ENCODE results near the gene GPC3. TPM values are rescaled to one million over a fixed set of nuclear protein-coding genes. Genes with fewer than 3 reads are reported as not detected.

The GPC3 gene
- polyA plus RNA-seq, 1 of the 3 experiments (the other 2 are of a cell fraction): 1.4 TPM

DNA sequence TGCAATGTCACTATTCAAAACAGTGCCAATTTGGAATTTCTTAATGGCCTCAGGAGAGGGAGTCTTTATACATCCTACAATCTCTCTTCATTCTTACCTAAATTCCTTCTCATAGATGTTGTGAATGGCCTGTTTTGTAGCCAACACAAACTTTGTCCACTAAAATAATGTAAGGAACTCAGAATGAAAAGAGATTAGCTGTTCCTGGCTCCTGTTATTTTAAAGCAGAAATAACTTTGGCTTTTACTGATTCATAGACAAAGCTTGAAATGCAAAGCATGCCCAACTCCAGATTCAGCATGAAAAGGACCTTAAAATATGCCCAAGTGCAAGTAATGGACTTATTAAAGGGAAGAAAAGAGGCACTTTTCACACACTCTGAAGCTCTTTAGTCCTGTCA lies 424.1 kb downstream of the GPC3 start (continued):
- TF ChIP-seq, protein P1, sequence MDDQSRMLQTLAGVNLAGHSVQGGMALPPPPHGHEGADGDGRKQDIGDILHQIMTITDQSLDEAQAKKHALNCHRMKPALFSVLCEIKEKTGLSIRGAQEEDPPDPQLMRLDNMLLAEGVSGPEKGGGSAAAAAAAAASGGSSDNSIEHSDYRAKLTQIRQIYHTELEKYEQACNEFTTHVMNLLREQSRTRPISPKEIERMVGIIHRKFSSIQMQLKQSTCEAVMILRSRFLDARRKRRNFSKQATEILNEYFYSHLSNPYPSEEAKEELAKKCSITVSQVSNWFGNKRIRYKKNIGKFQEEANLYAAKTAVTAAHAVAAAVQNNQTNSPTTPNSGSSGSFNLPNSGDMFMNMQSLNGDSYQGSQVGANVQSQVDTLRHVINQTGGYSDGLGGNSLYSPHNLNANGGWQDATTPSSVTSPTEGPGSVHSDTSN (IDR thresholded peaks at IDR 0.05): no peak
- no peak for TF ChIP-seq GATA2 (CRISPR knock-in tag; IDR thresholded peaks at IDR 0.05)
- TF ChIP-seq, protein P2, sequence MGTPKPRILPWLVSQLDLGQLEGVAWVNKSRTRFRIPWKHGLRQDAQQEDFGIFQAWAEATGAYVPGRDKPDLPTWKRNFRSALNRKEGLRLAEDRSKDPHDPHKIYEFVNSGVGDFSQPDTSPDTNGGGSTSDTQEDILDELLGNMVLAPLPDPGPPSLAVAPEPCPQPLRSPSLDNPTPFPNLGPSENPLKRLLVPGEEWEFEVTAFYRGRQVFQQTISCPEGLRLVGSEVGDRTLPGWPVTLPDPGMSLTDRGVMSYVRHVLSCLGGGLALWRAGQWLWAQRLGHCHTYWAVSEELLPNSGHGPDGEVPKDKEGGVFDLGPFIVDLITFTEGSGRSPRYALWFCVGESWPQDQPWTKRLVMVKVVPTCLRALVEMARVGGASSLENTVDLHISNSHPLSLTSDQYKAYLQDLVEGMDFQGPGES (IDR thresholded peaks at IDR 0.05; ENCODE audit: low read depth, low read length): no peak
- TF ChIP-seq, protein P3, sequence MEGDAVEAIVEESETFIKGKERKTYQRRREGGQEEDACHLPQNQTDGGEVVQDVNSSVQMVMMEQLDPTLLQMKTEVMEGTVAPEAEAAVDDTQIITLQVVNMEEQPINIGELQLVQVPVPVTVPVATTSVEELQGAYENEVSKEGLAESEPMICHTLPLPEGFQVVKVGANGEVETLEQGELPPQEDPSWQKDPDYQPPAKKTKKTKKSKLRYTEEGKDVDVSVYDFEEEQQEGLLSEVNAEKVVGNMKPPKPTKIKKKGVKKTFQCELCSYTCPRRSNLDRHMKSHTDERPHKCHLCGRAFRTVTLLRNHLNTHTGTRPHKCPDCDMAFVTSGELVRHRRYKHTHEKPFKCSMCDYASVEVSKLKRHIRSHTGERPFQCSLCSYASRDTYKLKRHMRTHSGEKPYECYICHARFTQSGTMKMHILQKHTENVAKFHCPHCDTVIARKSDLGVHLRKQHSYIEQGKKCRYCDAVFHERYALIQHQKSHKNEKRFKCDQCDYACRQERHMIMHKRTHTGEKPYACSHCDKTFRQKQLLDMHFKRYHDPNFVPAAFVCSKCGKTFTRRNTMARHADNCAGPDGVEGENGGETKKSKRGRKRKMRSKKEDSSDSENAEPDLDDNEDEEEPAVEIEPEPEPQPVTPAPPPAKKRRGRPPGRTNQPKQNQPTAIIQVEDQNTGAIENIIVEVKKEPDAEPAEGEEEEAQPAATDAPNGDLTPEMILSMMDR (IDR thresholded peaks at IDR 0.05): no peak
- no peak for TF ChIP-seq NRF1 (IDR thresholded peaks at IDR 0.05; ENCODE audit: low read depth, low read length)
- no peak for TF ChIP-seq MAX (IDR thresholded peaks at IDR 0.05; ENCODE audit: low read depth)
- no peak for TF ChIP-seq YY1 (IDR thresholded peaks at IDR 0.05; ENCODE audit: low read depth)
- TF ChIP-seq SIN3A (IDR thresholded peaks at IDR 0.05; ENCODE audit: borderline replicate concordance, low read depth, low read length): no peak
- no peak for TF ChIP-seq ELF1 (IDR thresholded peaks at IDR 0.05)
- no peak for TF ChIP-seq RXRA (IDR thresholded peaks at IDR 0.05; ENCODE audit: borderline replicate concordance, low read depth)

- TF ChIP-seq ELF1 (IDR thresholded peaks at IDR 0.05): no peak
- TF ChIP-seq RCOR1 (IDR thresholded peaks at IDR 0.05; ENCODE audit: low read length): no peak
- no peak for TF ChIP-seq TEAD4 (IDR thresholded peaks at IDR 0.05; ENCODE audit: borderline replicate concordance, insufficient read depth)
- no peak for TF ChIP-seq RFX5 (IDR thresholded peaks at IDR 0.05; ENCODE audit: low read length)
- H3K4me3 ChIP-seq (ENCODE audit: low read depth in 2 of 2, low read length in 1 of 2): no peak overlapping the region
- H3K4me2 ChIP-seq: no peak overlapping the region
- no peaks in the 10 kb centered on the region for H4K20me1 ChIP-seq (ENCODE audit: insufficient read depth)
- no peak overlapping the region for H2AFZ ChIP-seq (ENCODE audit: low read depth)
- no peaks in the 10 kb centered on the region for H3F3A ChIP-seq (replicated peaks; ENCODE audit: insufficient read depth)
- no peaks in the 10 kb centered on the region for H3K9me2 ChIP-seq
- CTCF ChIA-PET: no interaction called here
- no peaks in the 10 kb centered on the region for H3K9me3 ChIP-seq
- no peak for DNase-seq
- H3K79me2 ChIP-seq (ENCODE audit: insufficient read depth): no peaks in the 10 kb centered on the region
- H3K36me3 ChIP-seq (replicated peaks in 1 of 2; ENCODE audit: control insufficient read depth in 1 of 2, insufficient read depth in 2 of 2, low read length in 1 of 2): no peaks in the 10 kb centered on the region
- H3K4me1 ChIP-seq (ENCODE audit: control insufficient read depth in 1 of 2, insufficient read depth in 2 of 2, low read depth in 1 of 2, low read length in 1 of 2): no peaks in the 10 kb centered on the region
- no peaks in the 10 kb centered on the region; the same call in 1 of the 2 replicates for H3K27me3 ChIP-seq (ENCODE audit: insufficient read depth)
- POLR2A ChIA-PET: no interaction called here
- WGBS (ENCODE audit: low lambda C conversion rate): 47% methylated on average over 7 of the region's 7 CpGs
- no peak overlapping the region for H3K9ac ChIP-seq
- no peak overlapping the region for H3K27ac ChIP-seq (ENCODE audit: low read depth in 2 of 2, low read length in 1 of 2)
Observed at GRCh38 chrX:133559909-133560308, 425.5 kb downstream of the GPC3 start.

Data from SK-N-SH (cell line).